Stimulated activated CD4-positive, alpha-beta T cell treated with anti-CD3 and anti-CD28 coated beads, Interleukin-4, amount 100 ng/mL, for 48 hours (primary cell): ENCODE measurements around the gene FOXP4.
"Not testable (repeated sequence)": the region's sequence is repeated elsewhere in the genome, so short reads cannot be mapped to it uniquely, and the experiment has no call there.

ENCODE experiments used
- DNase-seq, 2 donors: peaks; one replicate each; pipeline ENCODE4 v3.0.0-alpha.2; 2020; ENCODE audit warnings: low read depth in 2 of 2

The FOXP4 gene

GRCh38 chr6:41599015-41599851 is 53.1 kb downstream of the FOXP4 start:
- DNase-seq: no peak

- no peak for DNase-seq
These were observed 53.8 kb downstream of the FOXP4 start for GRCh38 chr6:41599852-41600445.

GRCh38 chr6:41600499-41601247 is 54.5 kb downstream of the FOXP4 start:
- no peak for DNase-seq

GRCh38 chr6:41601248-41601549 is 55.0 kb downstream of the FOXP4 start:
- no peak for DNase-seq

GRCh38 chr6:41602422-41602743 is 56.2 kb downstream of the FOXP4 start:
- no peak for DNase-seq

GRCh38 chr6:41602864-41603608 is 56.9 kb downstream of the FOXP4 start:
- DNase-seq: peak; percentile 61 to 65

- DNase-seq: no peak
These were observed 57.8 kb downstream of the FOXP4 start for GRCh38 chr6:41604006-41604405.

- no peak for DNase-seq
These were observed 59.5 kb downstream of the FOXP4 start for GRCh38 chr6:41605649-41606048.

GRCh38 chr6:41607036-41607435 is 60.9 kb downstream of the FOXP4 start:
- DNase-seq: no peak

GRCh38 chr6:41607736-41608135 is 61.6 kb downstream of the FOXP4 start:
- no peak for DNase-seq

- no peak for DNase-seq
These were observed 62.4 kb downstream of the FOXP4 start for GRCh38 chr6:41608443-41609151.

GRCh38 chr6:41614715-41615114 is 68.5 kb downstream of the FOXP4 start:
- DNase-seq: no peak

- no peak for DNase-seq
These were observed 69.1 kb downstream of the FOXP4 start for GRCh38 chr6:41615311-41615710.

- no peak for DNase-seq
These were observed 72.4 kb downstream of the FOXP4 start for GRCh38 chr6:41618598-41618997.

GRCh38 chr6:41619193-41619592 is 73.0 kb downstream of the FOXP4 start:
- DNase-seq: not testable (repeated sequence)

- no peak for DNase-seq
These were observed 75.2 kb downstream of the FOXP4 start for GRCh38 chr6:41621367-41621766.

- DNase-seq: no peak
These were observed 75.6 kb downstream of the FOXP4 start for GRCh38 chr6:41621802-41622201.

- no peak for DNase-seq
These were observed 76.2 kb downstream of the FOXP4 start for GRCh38 chr6:41622206-41622988.

- no peak for DNase-seq
These were observed 77.1 kb downstream of the FOXP4 start for GRCh38 chr6:41623330-41623729.

- no peak for DNase-seq
These were observed 78.6 kb downstream of the FOXP4 start for GRCh38 chr6:41624621-41625380.
